IPS-18a (cell line): Measurements from ENCODE around the gene PRPF8.

ENCODE experiments used
- H3K27ac ChIP-seq: one replicate; pipeline ENCODE4 v1.5.1; 2013; ENCODE audit warnings: low read length
- H3K27me3 ChIP-seq: one replicate; pipeline ENCODE4 v1.6.1; 2013; ENCODE audit warnings: mild to moderate bottlenecking, low read length; ENCODE audit not compliant: control insufficient read depth, insufficient read depth
- H3K36me3 ChIP-seq: one replicate; pipeline ENCODE4 v1.6.1; 2013; ENCODE audit warnings: low read depth, low read length; ENCODE audit not compliant: control insufficient read depth
- H3K4me1 ChIP-seq: one replicate; pipeline ENCODE4 v1.6.1; 2013; ENCODE audit warnings: low read depth, low read length; ENCODE audit not compliant: control insufficient read depth
- H3K4me3 ChIP-seq: one replicate; pipeline ENCODE4 v1.5.1; 2013; ENCODE audit warnings: low read length
- H3K9ac ChIP-seq: one replicate; pipeline ENCODE4 v1.6.1; 2013; ENCODE audit warnings: mild to moderate bottlenecking, low read length, moderate library complexity
- H3K9me3 ChIP-seq: one replicate; pipeline ENCODE4 v1.6.1; 2013; ENCODE audit warnings: low read depth, low read length; ENCODE audit not compliant: control insufficient read depth

PRPF8 gene

DNA sequence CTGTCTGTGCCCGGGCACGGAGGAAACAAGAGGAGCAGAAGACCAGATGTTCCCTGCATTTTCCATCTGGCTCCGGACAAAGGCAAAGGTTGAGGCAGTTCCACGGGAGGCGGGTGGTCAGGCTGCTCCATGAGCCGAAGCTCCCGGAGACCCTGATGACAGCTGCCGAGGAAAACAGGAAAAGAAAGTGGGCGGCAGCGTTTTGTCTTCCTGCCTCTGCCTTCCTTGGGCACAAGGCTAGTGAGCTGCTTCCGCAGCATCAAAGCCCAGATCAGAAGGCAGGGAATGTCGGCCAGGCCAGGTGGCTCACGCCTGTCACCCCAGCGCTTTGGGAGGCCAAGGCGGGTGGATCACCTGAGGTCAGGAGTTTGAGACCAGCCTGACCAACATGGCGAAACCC is 72.3 kb downstream of the PRPF8 start:
- no peaks in the 10 kb centered on the region for H3K27me3 ChIP-seq
- no peak overlapping the region for H3K9ac ChIP-seq
- no peak overlapping the region for H3K27ac ChIP-seq
- no peaks in the 10 kb centered on the region for H3K36me3 ChIP-seq
- no peaks in the 10 kb centered on the region for H3K9me3 ChIP-seq
- no peak overlapping the region for H3K4me3 ChIP-seq
- H3K4me1 ChIP-seq, result no peaks in the 10 kb centered on the region

GRCh38 chr17:1611715-1612114 is 73.0 kb downstream of the PRPF8 start:
- Histone ChIP-seq H3K4me1 (no peaks in the 10 kb centered on the region), H3K9me3 (no peaks in the 10 kb centered on the region), H3K36me3 (no peaks in the 10 kb centered on the region), H3K9ac (no peak overlapping the region), H3K4me3 (no peak overlapping the region), H3K27me3 (no peaks in the 10 kb centered on the region), H3K27ac (no peak overlapping the region)

DNA sequence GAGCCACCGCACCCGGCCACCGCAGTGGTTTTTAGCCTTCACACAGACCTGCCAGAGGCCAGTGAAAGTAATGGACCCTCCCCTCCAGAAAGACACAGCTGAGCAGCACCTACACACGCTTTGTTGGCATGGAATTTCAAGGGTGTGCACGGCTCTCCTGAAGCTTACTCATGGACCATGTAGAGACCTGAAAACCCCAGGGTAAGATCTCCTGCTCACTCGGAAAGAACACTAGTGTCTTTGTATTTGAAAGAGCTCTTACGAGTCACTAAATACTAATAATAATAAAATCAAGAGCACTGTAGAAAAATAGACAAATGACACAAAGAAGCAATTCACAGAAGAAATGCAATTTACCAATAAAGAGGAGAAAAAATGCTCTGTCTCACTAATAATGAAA is 76.0 kb downstream of the PRPF8 start:
- Histone ChIP-seq H3K36me3 (no peaks in the 10 kb centered on the region), H3K9me3 (no peaks in the 10 kb centered on the region), H3K27me3 (no peaks in the 10 kb centered on the region), H3K27ac (no peak overlapping the region), H3K4me1 (peaks cover 7% of the 10 kb centered on the region), H3K9ac (no peak overlapping the region), H3K4me3 (no peak overlapping the region)

- Histone ChIP-seq H3K4me3 (no peak overlapping the region), H3K9me3 (no peaks in the 10 kb centered on the region), H3K9ac (no peak overlapping the region), H3K4me1 (peaks cover 7% of the 10 kb centered on the region), H3K27ac (no peak overlapping the region), H3K36me3 (no peaks in the 10 kb centered on the region), H3K27me3 (no peaks in the 10 kb centered on the region)
These were observed 76.7 kb downstream of the PRPF8 start for GRCh38 chr17:1607971-1608320.

- no peak overlapping the region for H3K4me3 ChIP-seq
- H3K27me3 ChIP-seq, result no peaks in the 10 kb centered on the region
- H3K9me3 ChIP-seq, result no peaks in the 10 kb centered on the region
- no peak overlapping the region for H3K27ac ChIP-seq
- no peak overlapping the region for H3K9ac ChIP-seq
- H3K4me1 ChIP-seq, result peaks cover 7% of the 10 kb centered on the region
- no peaks in the 10 kb centered on the region for H3K36me3 ChIP-seq
These were observed 78.2 kb downstream of the PRPF8 start for GRCh38 chr17:1606352-1606985.

GRCh38 chr17:1605681-1606351 is 78.9 kb downstream of the PRPF8 start:
- no peak overlapping the region for H3K9ac ChIP-seq
- H3K27ac ChIP-seq, result no peak overlapping the region
- H3K27me3 ChIP-seq, result no peaks in the 10 kb centered on the region
- H3K36me3 ChIP-seq, result no peaks in the 10 kb centered on the region
- no peak overlapping the region for H3K4me3 ChIP-seq
- no peaks in the 10 kb centered on the region for H3K9me3 ChIP-seq
- H3K4me1 ChIP-seq, result peaks cover 7% of the 10 kb centered on the region

DNA sequence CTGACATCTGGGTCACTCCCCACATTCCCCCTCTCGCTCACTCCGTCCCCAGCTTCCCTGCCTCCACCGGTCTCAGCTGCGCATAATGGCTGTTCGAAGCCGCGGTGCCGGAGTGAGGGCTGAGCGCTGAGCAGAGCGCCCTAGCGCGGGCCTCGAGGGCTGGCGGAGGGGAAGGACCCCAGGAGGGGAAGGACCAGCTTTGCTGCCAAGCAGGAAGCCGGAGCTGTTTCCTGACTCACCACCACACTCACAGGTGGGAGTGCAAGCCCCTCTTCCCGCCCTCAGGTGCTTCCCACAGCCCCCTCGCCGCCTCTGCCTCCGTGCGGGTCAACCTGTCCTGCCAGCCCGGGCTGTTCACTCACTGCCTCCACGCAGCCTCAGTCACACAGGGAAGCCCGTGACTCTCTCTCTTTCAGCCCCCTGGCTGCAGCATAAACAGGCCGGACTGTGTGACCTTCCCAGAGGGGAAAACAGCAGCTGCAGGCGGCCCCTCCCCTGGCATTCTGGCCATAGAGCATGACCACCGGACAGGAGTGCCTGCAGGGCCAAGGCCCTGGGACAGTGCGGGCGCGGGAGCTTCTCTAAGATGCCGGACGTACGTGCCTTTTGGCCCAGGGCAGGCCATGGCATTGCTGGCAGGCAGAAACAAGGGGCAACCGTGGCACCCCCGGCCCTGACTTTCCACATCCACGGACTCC is 79.7 kb downstream of the PRPF8 start:
- Histone ChIP-seq H3K4me1 (peaks cover 7% of the 10 kb centered on the region), H3K9me3 (no peaks in the 10 kb centered on the region), H3K27me3 (no peaks in the 10 kb centered on the region), H3K27ac (no peak overlapping the region), H3K36me3 (no peaks in the 10 kb centered on the region), H3K9ac (no peak overlapping the region), H3K4me3 (peak overlapping the region; percentile 29)

GRCh38 chr17:1601571-1601970 is 83.1 kb downstream of the PRPF8 start:
- H3K36me3 ChIP-seq, result no peaks in the 10 kb centered on the region
- H3K27ac ChIP-seq, result no peak overlapping the region
- no peak overlapping the region for H3K4me3 ChIP-seq
- no peaks in the 10 kb centered on the region for H3K27me3 ChIP-seq
- H3K4me1 ChIP-seq, result peaks cover 7% of the 10 kb centered on the region
- no peak overlapping the region for H3K9ac ChIP-seq
- no peaks in the 10 kb centered on the region for H3K9me3 ChIP-seq
